MM.1S (cell line): ENCODE measurements around the gene FGD6.

Experiments
- DNase-seq: peaks from one replicate; pipeline ENCODE4 v3.0.0-alpha.2; 2015
- H2AFZ ChIP-seq: fragments of 300-600 bp; sonication (generic); 2 replicates; pipeline ENCODE4 v1.6.0; 2016; ENCODE audit warnings: antibody characterized with exemption, low read length
- H3F3A ChIP-seq: fragments of 300-600 bp; sonication (generic); 2 replicates; pipeline ENCODE4 v1.6.1; 2016; ENCODE audit warnings: mild to moderate bottlenecking, antibody characterized with exemption, low read length, moderate library complexity, mixed read lengths; ENCODE audit not compliant: insufficient read depth
- H3K27ac ChIP-seq: fragments of 300-600 bp; sonication (generic); 2 replicates; pipeline ENCODE4 v1.5.1; 2016; ENCODE audit warnings: mild to moderate bottlenecking, low read length
- H3K27me3 ChIP-seq: fragments of 300-600 bp; sonication (generic); replicated peaks from 2 replicates; pipeline ENCODE4 v1.6.0; 2016; ENCODE audit warnings: low read length; ENCODE audit not compliant: insufficient read depth
- H3K36me3 ChIP-seq: fragments of 300-600 bp; sonication (generic); replicated peaks from 2 replicates; pipeline ENCODE4 v1.6.1; 2016; ENCODE audit warnings: mild to moderate bottlenecking, low read length, mixed read lengths; ENCODE audit not compliant: insufficient read depth
- H3K4me1 ChIP-seq: fragments of 300-600 bp; sonication (generic); 2 replicates; pipeline ENCODE4 v1.6.1; 2016; ENCODE audit warnings: low read length, mixed read lengths
- H3K4me2 ChIP-seq: fragments of 300-600 bp; sonication (generic); 2 replicates; pipeline ENCODE4 v1.6.0; 2016; ENCODE audit warnings: low read depth, low read length
- H3K4me3 ChIP-seq: fragments of 300-600 bp; sonication (generic); 2 replicates; pipeline ENCODE4 v1.5.1; 2016; ENCODE audit warnings: low read length, mixed read lengths
- H3K79me2 ChIP-seq: fragments of 300-600 bp; sonication (generic); 2 replicates; pipeline ENCODE4 v1.6.1; 2016; ENCODE audit warnings: mixed run types, low read length, mixed read lengths
- H3K9ac ChIP-seq: fragments of 300-600 bp; sonication (generic); 2 replicates; pipeline ENCODE4 v1.6.1; 2016; ENCODE audit warnings: low read length, mixed read lengths
- H3K9me2 ChIP-seq: fragments of 300-600 bp; sonication (generic); replicated peaks from 2 replicates; pipeline ENCODE4 v1.6.1; 2016; ENCODE audit warnings: mild to moderate bottlenecking, low read length, mixed read lengths; ENCODE audit not compliant: insufficient read depth
- H3K9me3 ChIP-seq: fragments of 300-600 bp; sonication (generic); replicated peaks from 2 replicates; pipeline ENCODE4 v1.6.1; 2016; ENCODE audit warnings: mild to moderate bottlenecking, low read length, mixed read lengths; ENCODE audit not compliant: insufficient read depth
- H4K20me1 ChIP-seq: fragments of 300-600 bp; sonication (generic); 2 replicates; pipeline ENCODE4 v1.6.1; 2016; ENCODE audit warnings: mild to moderate bottlenecking, low read length, moderate library complexity, mixed read lengths; ENCODE audit not compliant: insufficient read depth
- CTCF ChIP-seq: fragments of 300-600 bp; sonication (generic); IDR thresholded peaks from 2 replicates; pipeline ENCODE4 v1.5.1; 2016; ENCODE audit warnings: antibody characterized with exemption, low read length, mixed read lengths
- EZH2 ChIP-seq: fragments of 300-600 bp; sonication (generic); optimal IDR thresholded peaks from 2 replicates; pipeline ENCODE3; 2017; ENCODE audit warnings: low read depth, mild to moderate bottlenecking, antibody characterized with exemption, low read length, mixed read lengths
- EZH2phosphoT487 ChIP-seq: fragments of 300-600 bp; sonication (generic); IDR thresholded peaks from 2 replicates; pipeline ENCODE4 v1.6.1; 2018; ENCODE audit warnings: antibody characterized with exemption, low read length

FGD6 gene

GRCh38 chr12:95126736-95127135 is 90.5 kb downstream of the FGD6 start:
- no peak overlapping the region for H3K27ac ChIP-seq
- no peaks in the 10 kb centered on the region for H3K27me3 ChIP-seq
- no peaks in the 10 kb centered on the region for H3K9me2 ChIP-seq
- TF ChIP-seq CTCF (no peak), EZH2phosphoT487 (no peak), EZH2 (no peak)
- no peaks in the 10 kb centered on the region for H3K36me3 ChIP-seq
- no peaks in the 10 kb centered on the region for H4K20me1 ChIP-seq
- no peak overlapping the region for H3K4me3 ChIP-seq
- DNase-seq = no peak
- no peaks in the 10 kb centered on the region for H3K79me2 ChIP-seq
- H3F3A ChIP-seq = no peaks in the 10 kb centered on the region
- no peak overlapping the region for H3K4me2 ChIP-seq
- H3K9me3 ChIP-seq = no peaks in the 10 kb centered on the region
- no peak overlapping the region for H3K9ac ChIP-seq
- H2AFZ ChIP-seq = no peak overlapping the region
- H3K4me1 ChIP-seq = no peaks in the 10 kb centered on the region

GRCh38 chr12:95126076-95126475 is 91.2 kb downstream of the FGD6 start:
- Histone ChIP-seq H3F3A (no peaks in the 10 kb centered on the region), H4K20me1 (no peaks in the 10 kb centered on the region), H2AFZ (no peak overlapping the region), H3K4me3 (no peak overlapping the region), H3K4me2 (no peak overlapping the region), H3K9me3 (no peaks in the 10 kb centered on the region), H3K4me1 (no peaks in the 10 kb centered on the region), H3K27ac (no peak overlapping the region), H3K9ac (no peak overlapping the region), H3K27me3 (no peaks in the 10 kb centered on the region), H3K79me2 (no peaks in the 10 kb centered on the region), H3K36me3 (no peaks in the 10 kb centered on the region), H3K9me2 (no peaks in the 10 kb centered on the region)
- TF ChIP-seq EZH2 (no peak), EZH2phosphoT487 (no peak), CTCF (no peak)
- no peak for DNase-seq

GRCh38 chr12:95124106-95124505 is 93.2 kb downstream of the FGD6 start:
- no peaks in the 10 kb centered on the region for H3K27me3 ChIP-seq
- TF ChIP-seq EZH2phosphoT487 (no peak), CTCF (no peak), EZH2 (no peak)
- H3K9me3 ChIP-seq = no peaks in the 10 kb centered on the region
- no peaks in the 10 kb centered on the region for H3K36me3 ChIP-seq
- H3K4me3 ChIP-seq = no peak overlapping the region
- no peak overlapping the region for H3K9ac ChIP-seq
- H3F3A ChIP-seq = no peaks in the 10 kb centered on the region
- DNase-seq = no peak
- no peak overlapping the region for H3K4me2 ChIP-seq
- no peaks in the 10 kb centered on the region for H3K79me2 ChIP-seq
- no peaks in the 10 kb centered on the region for H3K4me1 ChIP-seq
- no peak overlapping the region for H3K27ac ChIP-seq
- H4K20me1 ChIP-seq = no peaks in the 10 kb centered on the region
- no peak overlapping the region for H2AFZ ChIP-seq
- no peaks in the 10 kb centered on the region for H3K9me2 ChIP-seq
